Measurements from ENCODE around the gene DCAF5.

GRCh38 chr14:69084023-69084422 lies 68.9 kb downstream of the DCAF5 start:
- no peak for TF ChIP-seq CTCF (IDR thresholded peaks at IDR 0.05)
- TF ChIP-seq POLR2A (IDR thresholded peaks at IDR 0.05): no peak
- TF ChIP-seq POLR2AphosphoS5 (IDR thresholded peaks at IDR 0.05): no peak
